Ovary (tissue), 9 donors: Measurements from ENCODE around the gene PLEK2. TPM values are rescaled to one million over a fixed set of nuclear protein-coding genes. Genes with fewer than 3 reads are reported as not detected.
"Not testable (repeated sequence)": the region's sequence is repeated elsewhere in the genome, so short reads cannot be mapped to it uniquely, and the experiment has no call there.

Experiments used
- DNase-seq, 5 donors: peaks; one replicate each; pipeline ENCODE4 v3.0.0-alpha.2; 2019 to 2020
- H3K27ac ChIP-seq, 2 donors: fragments of 200-600 bp; one replicate each; pipeline versions ENCODE4 v1.5.1 to v1.8.0; 2019 to 2022
- H3K27me3 ChIP-seq: fragments of 200-600 bp; one replicate; pipeline ENCODE4 v1.8.0; 2022
- H3K36me3 ChIP-seq: fragments of 200-600 bp; sonication (generic); one replicate; pipeline ENCODE4 v1.5.1; 2019
- H3K4me1 ChIP-seq: one replicate; pipeline ENCODE4 v1.8.1; 2013; ENCODE audit warnings: mild to moderate bottlenecking, moderate library complexity; ENCODE audit not compliant: insufficient read depth
- H3K4me3 ChIP-seq: fragments of 200-600 bp; sonication (generic); one replicate; pipeline ENCODE4 v1.5.1; 2017
- H3K9me3 ChIP-seq, 2 donors: fragments of 200-600 bp in 1 of 2; sonication (generic) in 1 of 2; one replicate each; pipeline versions ENCODE4 v1.5.1 to v1.8.1; 2013 to 2019; ENCODE audit warnings: mild to moderate bottlenecking in 1 of 2, moderate library complexity in 1 of 2
- EP300 ChIP-seq: sonication (generic); formaldehyde crosslinking; IDR thresholded peaks from one replicate; pipeline ENCODE4 v1.6.1; 2017; ENCODE audit warnings: antibody characterized with exemption
- POLR2A ChIP-seq: fragments of 450-650 bp; IDR thresholded peaks from one replicate; pipeline ENCODE4 v1.6.1; 2017; ENCODE audit warnings: antibody characterized with exemption, mild to moderate bottlenecking, moderate library complexity
- WGBS, 3 donors: extraction: QIAGEN DNeasy Blood & Tissue Kit in 1 of 3; methylation state at CpG; one replicate each; pipeline versions ENCODE4 v1.1.5 to v1.1.7; 2013 to 2017; 5-methylcytosine and 5-hydroxymethylcytosine counted together
- intact Hi-C, 4 donors: fragments of 100-400 bp; cut with DNase I; formaldehyde crosslinking; loops; one replicate each; pipeline versions ENCODE4 v1.11.0 to v1.15.1; 2022 to 2023
- polyA plus RNA-seq, 2 donors: library from polyadenylated mRNA; stranded (reverse); fragments of 200-250 nt in 1 of 2; fragments of 350-450 nt in 1 of 2; fragmentation: Illumina TruSeq in 1 of 2; extraction: RNeasy Lipid Tissue Mini Kit (QIAGEN cat#74804) in 1 of 2; gene quantifications; one replicate each; pipeline ENCODE4 v1.2.3, GENCODE V29; 2013 to 2014
- total RNA-seq, 7 donors: library from RNA; depleted of rRNA in 2 of 7; stranded (reverse); fragments of >200 nt in 2 of 7; fragmentation: NEBNext Ultra II Directional in 3 of 7; extraction: Animal tissue kit (Norgen Biotek cat#: 25700) in 3 of 7; gene quantifications; one replicate each; pipeline versions ENCODE4 v1.1.0 to v1.2.4, GENCODE V29; 2016 to 2023
- TF ChIP-seq, protein P1 (sequence below), 3 donors: fragments of 450-650 bp in 2 of 3; fragments of 200-600 bp in 1 of 3; IDR thresholded peaks; one replicate each; pipeline versions ENCODE4 v1.5.1 to v1.8.0; 2016 to 2022; ENCODE audit warnings: antibody characterized with exemption in 3 of 3, mild to moderate bottlenecking in 1 of 3
- donor health status: DM: no; HTN: no; CAD: no; lungs with moderate emphysema.
- donor health status: DM: no; HTN: no; CAD: no.
- donor health status: Bipolar disorder and iron deficiency.
- donor health status: DM: yes; HTN: yes; CAD: no.
- donor health status: DM: no; HTN: no; CAD: no.
- donor health status: DM: yes; HTN: yes; CAD: no.

The PLEK2 gene
- total and polyA plus RNA-seq, 9 donors, result 0.43 to 130 (median 1.9) TPM; not detected in 2

GRCh38 chr14:67416810-67417209 is 4.8 kb upstream of the PLEK2 start:
- H3K27me3 ChIP-seq, result no peaks in the 10 kb centered on the region
- no peak for DNase-seq
- TF ChIP-seq, protein P1, sequence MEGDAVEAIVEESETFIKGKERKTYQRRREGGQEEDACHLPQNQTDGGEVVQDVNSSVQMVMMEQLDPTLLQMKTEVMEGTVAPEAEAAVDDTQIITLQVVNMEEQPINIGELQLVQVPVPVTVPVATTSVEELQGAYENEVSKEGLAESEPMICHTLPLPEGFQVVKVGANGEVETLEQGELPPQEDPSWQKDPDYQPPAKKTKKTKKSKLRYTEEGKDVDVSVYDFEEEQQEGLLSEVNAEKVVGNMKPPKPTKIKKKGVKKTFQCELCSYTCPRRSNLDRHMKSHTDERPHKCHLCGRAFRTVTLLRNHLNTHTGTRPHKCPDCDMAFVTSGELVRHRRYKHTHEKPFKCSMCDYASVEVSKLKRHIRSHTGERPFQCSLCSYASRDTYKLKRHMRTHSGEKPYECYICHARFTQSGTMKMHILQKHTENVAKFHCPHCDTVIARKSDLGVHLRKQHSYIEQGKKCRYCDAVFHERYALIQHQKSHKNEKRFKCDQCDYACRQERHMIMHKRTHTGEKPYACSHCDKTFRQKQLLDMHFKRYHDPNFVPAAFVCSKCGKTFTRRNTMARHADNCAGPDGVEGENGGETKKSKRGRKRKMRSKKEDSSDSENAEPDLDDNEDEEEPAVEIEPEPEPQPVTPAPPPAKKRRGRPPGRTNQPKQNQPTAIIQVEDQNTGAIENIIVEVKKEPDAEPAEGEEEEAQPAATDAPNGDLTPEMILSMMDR (IDR thresholded peaks at IDR 0.05), result no peak
- TF ChIP-seq POLR2A (no peak), EP300 (no peak)
- intact Hi-C loops, result no loop called here
- peaks cover 1% of the 10 kb centered on the region for H3K4me1 ChIP-seq
- no peak overlapping the region for H3K4me3 ChIP-seq
- no peaks in the 10 kb centered on the region for H3K36me3 ChIP-seq
- WGBS, 3 donors, result 88 to 92% (median 91%) methylated on average over 2 of the region's 2 CpGs
- no peak overlapping the region for H3K27ac ChIP-seq
- no peaks in the 10 kb centered on the region for H3K9me3 ChIP-seq

- no peak overlapping the region for H3K27ac ChIP-seq
- no peaks in the 10 kb centered on the region for H3K9me3 ChIP-seq
- no peaks in the 10 kb centered on the region for H3K36me3 ChIP-seq
- no peaks in the 10 kb centered on the region for H3K27me3 ChIP-seq
- peaks cover 3% of the 10 kb centered on the region for H3K4me1 ChIP-seq
- DNase-seq, result no peak
- WGBS, 3 donors, result 35 to 49% (median 35%) methylated on average over 8 of the region's 8 CpGs
- TF ChIP-seq, protein P1 (IDR thresholded peaks at IDR 0.05), result no peak
- TF ChIP-seq EP300, result no peak
- no peak for TF ChIP-seq POLR2A
- H3K4me3 ChIP-seq, result no peak overlapping the region
- intact Hi-C loops, result no loop called here
These were observed 4.1 kb upstream of the PLEK2 start for GRCh38 chr14:67416085-67416484.

GRCh38 chr14:67415610-67416009 is 3.6 kb upstream of the PLEK2 start:
- intact Hi-C loops, H3K9me3 ChIP-seq, H3K4me1 ChIP-seq, H3K4me3 ChIP-seq, H3K27ac ChIP-seq, DNase-seq, H3K36me3 ChIP-seq, H3K27me3 ChIP-seq: not testable (repeated sequence)
- WGBS, 3 donors, result 71 to 78% (median 75%) methylated on average over 5 of the region's 5 CpGs

DNA sequence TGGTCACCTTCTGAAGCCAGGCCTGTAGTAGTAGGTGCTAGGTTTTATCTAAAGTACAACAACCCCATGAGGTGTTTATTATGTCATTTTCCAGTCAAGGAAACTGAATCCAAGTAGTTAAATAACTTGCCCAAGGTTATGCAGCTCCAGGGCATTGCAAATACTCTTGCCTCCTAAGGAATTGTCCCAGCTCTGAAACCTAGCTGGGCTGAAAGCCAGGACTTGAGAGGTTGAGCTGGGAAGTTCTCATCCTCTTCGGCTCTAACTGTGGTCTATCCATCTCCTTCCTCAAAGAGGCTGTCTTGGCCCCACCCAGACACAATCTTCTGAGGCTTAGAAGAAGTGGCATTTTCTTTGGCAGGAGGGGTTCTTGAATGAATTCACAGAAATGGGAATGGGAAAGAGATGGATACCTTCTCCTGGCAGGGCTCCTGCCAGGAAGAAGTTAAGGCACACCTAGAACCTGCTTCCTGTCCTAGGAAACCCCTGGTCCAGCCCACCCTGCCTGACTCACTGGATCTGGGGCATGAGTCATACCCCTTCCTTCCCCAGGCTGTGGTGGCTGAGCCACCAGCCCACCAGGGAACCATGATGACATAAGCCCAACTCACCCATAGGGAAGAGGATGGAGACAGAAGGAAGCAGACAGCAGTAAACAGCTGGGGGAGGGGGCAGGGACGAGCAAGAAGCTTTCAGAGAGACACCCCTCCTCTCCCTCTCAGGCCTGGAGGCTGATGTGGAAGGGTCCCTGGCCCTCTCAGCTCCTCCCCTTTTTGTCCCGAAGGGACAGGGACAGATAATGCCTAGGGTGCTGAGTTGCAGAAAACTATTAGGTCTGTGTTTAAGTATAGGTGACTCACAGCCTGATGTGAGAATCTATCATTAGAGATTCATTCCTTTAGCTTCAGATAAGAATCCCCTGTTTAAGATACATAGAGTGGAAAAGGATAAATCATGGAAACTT is 2.1 kb upstream of the PLEK2 start:
- 44 to 47% (median 45%) methylated on average over 3 of the region's 3 CpGs for WGBS, 3 donors
- Histone ChIP-seq H3K27ac (no peak overlapping the region), H3K4me1 (peaks cover 3% of the 10 kb centered on the region), H3K27me3 (no peaks in the 10 kb centered on the region), H3K9me3 (no peaks in the 10 kb centered on the region), H3K36me3 (no peaks in the 10 kb centered on the region), H3K4me3 (no peak overlapping the region)
- no peak for TF ChIP-seq EP300
- TF ChIP-seq POLR2A, result no peak
- TF ChIP-seq, protein P1 (IDR thresholded peaks at IDR 0.05), result no peak
- intact Hi-C loops, result no loop called here
- no peak for DNase-seq

GRCh38 chr14:67411370-67411769 is 595 bp downstream of the PLEK2 start:
- peak overlapping the region; percentile 9 for H3K4me3 ChIP-seq
- no peak overlapping the region for H3K27ac ChIP-seq
- H3K9me3 ChIP-seq, result no peaks in the 10 kb centered on the region
- DNase-seq, result no peak
- TF ChIP-seq EP300, result no peak
- TF ChIP-seq POLR2A, result no peak
- TF ChIP-seq, protein P1 (IDR thresholded peaks at IDR 0.05), result no peak
- H3K27me3 ChIP-seq, result no peaks in the 10 kb centered on the region
- WGBS, 3 donors, result 33 to 39% (median 35%) methylated on average over 8 of the region's 8 CpGs
- H3K36me3 ChIP-seq, result no peaks in the 10 kb centered on the region
- peaks cover 3% of the 10 kb centered on the region for H3K4me1 ChIP-seq
- intact Hi-C loops, result no loop called here
